Astrocyte (in vitro differentiated cells and primary cell): ENCODE data around the gene FAM219A.

Experiments
- EZH2 ChIP-seq: IDR thresholded peaks from 2 replicates; pipeline ENCODE4 v1.6.1; 2012; ENCODE audit warnings: mild to moderate bottlenecking, low read length, inconsistent platforms; ENCODE audit not compliant: insufficient read depth
- TF ChIP-seq, protein P1 (sequence below): IDR thresholded peaks from 2 replicates; pipeline ENCODE4 v1.5.1; 2011; ENCODE audit warnings: low read depth, mild to moderate bottlenecking, inconsistent platforms, low read length, moderate library complexity; ENCODE audit not compliant: insufficient read depth

DNA sequence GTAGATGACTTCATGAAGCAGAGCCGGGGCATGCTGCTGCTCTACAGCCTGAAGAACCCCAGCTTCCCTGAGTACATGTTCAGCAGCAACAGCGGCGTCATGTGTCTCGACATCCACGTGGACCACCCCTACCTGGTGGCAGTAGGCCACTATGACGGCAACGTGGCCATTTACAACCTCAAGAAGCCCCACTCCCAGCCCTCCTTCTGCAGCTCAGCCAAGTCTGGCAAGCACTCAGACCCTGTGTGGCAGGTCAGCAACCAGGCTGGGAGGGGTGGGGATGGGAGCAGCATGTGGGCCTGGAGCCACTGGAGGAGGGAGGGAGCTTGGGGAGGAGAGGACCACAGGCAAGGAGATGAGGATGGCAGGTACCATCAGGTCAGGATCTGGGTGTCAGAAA, 48.3 kb upstream of the FAM219A start:
- TF ChIP-seq, protein P1, sequence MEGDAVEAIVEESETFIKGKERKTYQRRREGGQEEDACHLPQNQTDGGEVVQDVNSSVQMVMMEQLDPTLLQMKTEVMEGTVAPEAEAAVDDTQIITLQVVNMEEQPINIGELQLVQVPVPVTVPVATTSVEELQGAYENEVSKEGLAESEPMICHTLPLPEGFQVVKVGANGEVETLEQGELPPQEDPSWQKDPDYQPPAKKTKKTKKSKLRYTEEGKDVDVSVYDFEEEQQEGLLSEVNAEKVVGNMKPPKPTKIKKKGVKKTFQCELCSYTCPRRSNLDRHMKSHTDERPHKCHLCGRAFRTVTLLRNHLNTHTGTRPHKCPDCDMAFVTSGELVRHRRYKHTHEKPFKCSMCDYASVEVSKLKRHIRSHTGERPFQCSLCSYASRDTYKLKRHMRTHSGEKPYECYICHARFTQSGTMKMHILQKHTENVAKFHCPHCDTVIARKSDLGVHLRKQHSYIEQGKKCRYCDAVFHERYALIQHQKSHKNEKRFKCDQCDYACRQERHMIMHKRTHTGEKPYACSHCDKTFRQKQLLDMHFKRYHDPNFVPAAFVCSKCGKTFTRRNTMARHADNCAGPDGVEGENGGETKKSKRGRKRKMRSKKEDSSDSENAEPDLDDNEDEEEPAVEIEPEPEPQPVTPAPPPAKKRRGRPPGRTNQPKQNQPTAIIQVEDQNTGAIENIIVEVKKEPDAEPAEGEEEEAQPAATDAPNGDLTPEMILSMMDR = no peak
- TF ChIP-seq EZH2 = no peak
